Measurements from ENCODE around the gene PPIB. TPM values are rescaled to one million over a fixed set of nuclear protein-coding genes. Genes with fewer than 3 reads are reported as not detected.
"Not testable (repeated sequence)": the region's sequence is repeated elsewhere in the genome, so short reads cannot be mapped to it uniquely, and the experiment has no call there.

PPIB gene
- total RNA-seq, 5 donors from 2014 or later (not counting 1 experiment from before 2014, with no cell fraction given): 169 to 260 (median 217) TPM

DNA sequence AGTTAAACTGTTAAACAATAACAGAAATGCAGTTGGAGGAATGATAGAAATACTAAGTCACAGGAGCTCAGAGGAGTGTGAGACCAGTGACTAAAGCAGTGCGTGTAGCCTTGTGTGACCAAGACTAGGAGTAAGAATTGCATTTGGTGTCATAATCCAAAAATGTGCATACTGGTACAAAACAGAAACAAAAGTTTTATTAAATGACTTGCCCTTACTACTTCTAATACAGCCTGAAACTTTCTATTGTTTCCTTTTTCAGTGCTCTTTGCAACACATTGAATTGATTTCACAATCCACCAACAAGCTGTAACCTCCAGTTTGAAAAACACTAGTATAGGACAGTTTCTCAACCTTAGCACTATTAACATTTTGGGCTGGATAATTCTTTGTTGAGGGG is 49.9 kb downstream of the PPIB start:
- Histone ChIP-seq H3K4me3 (ENCODE audit: control insufficient read depth in 1 of 2, extremely low read depth in 1 of 2, low read length in 1 of 2) (no peak overlapping the region), H3K36me3 (ENCODE audit: control insufficient read depth in 2 of 2, extremely low read depth in 1 of 2, insufficient read depth in 1 of 2, low read length in 1 of 2) (peaks cover 8 to 51% of the 10 kb centered on the region in 2 donors), H3K4me1 (ENCODE audit: control insufficient read depth in 1 of 2, extremely low read depth in 1 of 2, insufficient read depth in 2 of 2, low read length in 2 of 2) (peaks cover 10 to 15% of the 10 kb centered on the region in 2 experiments), H3K27ac (ENCODE audit: low read length) (no peak overlapping the region), H3K27me3 (replicated peaks in 1 of 2; ENCODE audit: control insufficient read depth in 2 of 2, extremely low read depth in 1 of 2, insufficient read depth in 2 of 2, low read length in 1 of 2) (no peaks in the 10 kb centered on the region), H3K9me3 (no peaks in the 10 kb centered on the region)
- no peak overlapping the region for H3K4me3 Mint-ChIP-seq
- no peaks in the 10 kb centered on the region for H3K27me3 Mint-ChIP-seq
- CTCF ChIA-PET: no interaction called here
- ATAC-seq (replicated peaks in 1 of 4) (no peak), DNase-seq (no peak)
- no peak overlapping the region for H3K27ac Mint-ChIP-seq
- H3K9me3 Mint-ChIP-seq: no peaks in the 10 kb centered on the region
- H3K36me3 Mint-ChIP-seq: peaks cover 38% of the 10 kb centered on the region
- POLR2A ChIA-PET: no interaction called here
- no CpG with 5 or more reads among the region's 1 CpG for WGBS (ENCODE audit: insufficient coverage)
- peaks cover 26 to 40% (median 34%) of the 10 kb centered on the region in 3 donors for H3K4me1 Mint-ChIP-seq

GRCh38 chr15:64112073-64112772 is 50.6 kb downstream of the PPIB start:
- Histone ChIP-seq H3K27ac (ENCODE audit: low read length) (no peak overlapping the region), H3K27me3 (replicated peaks in 1 of 2; ENCODE audit: control insufficient read depth in 2 of 2, extremely low read depth in 1 of 2, insufficient read depth in 2 of 2, low read length in 1 of 2) (no peaks in the 10 kb centered on the region), H3K4me1 (ENCODE audit: control insufficient read depth in 1 of 2, extremely low read depth in 1 of 2, insufficient read depth in 2 of 2, low read length in 2 of 2) (peaks cover 10 to 15% of the 10 kb centered on the region in 2 experiments), H3K4me3 (ENCODE audit: control insufficient read depth in 1 of 2, extremely low read depth in 1 of 2, low read length in 1 of 2) (no peak overlapping the region), H3K9me3 (no peaks in the 10 kb centered on the region), H3K36me3 (ENCODE audit: control insufficient read depth in 2 of 2, extremely low read depth in 1 of 2, insufficient read depth in 1 of 2, low read length in 1 of 2) (peaks cover 8 to 45% of the 10 kb centered on the region in 2 donors)
- ATAC-seq (replicated peaks in 1 of 4) (no peak), DNase-seq (no peak)
- ChIA-PET CTCF (interaction anchor here in 1 of 2 donors (0.6 to 0.9 kb wide), 2 partner anchors 9 to 360 kb away, joined by 3 read pairs; no protein-coding TSS in a partner anchor), POLR2A (no interaction called here)
- Mint-ChIP-seq H3K27ac (no peak overlapping the region), H3K4me3 (no peak overlapping the region), H3K27me3 (no peaks in the 10 kb centered on the region), H3K4me1 (peaks cover 30 to 44% (median 37%) of the 10 kb centered on the region in 3 donors), H3K36me3 (peaks cover 35% of the 10 kb centered on the region), H3K9me3 (no peaks in the 10 kb centered on the region)
- 100% methylated on average over 2 of the region's 4 CpGs for WGBS (ENCODE audit: insufficient coverage)

DNA sequence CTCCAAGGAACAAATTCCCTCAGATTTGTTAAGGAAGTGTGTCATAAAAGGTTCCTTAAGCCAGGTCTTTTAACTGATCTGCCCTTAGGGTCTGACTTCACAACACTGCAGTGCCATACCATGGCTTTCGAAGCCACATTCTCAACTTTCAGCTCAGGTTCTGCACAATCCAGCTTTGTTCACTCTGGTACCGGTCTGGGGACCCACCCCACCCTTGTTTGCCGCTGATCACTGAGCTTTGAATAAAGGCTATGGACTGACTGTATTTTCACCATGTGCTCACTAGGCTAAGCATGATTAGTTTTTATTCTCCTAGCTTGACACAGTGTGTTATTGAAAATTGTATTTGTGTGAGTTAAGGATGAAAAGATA is 51.2 kb downstream of the PPIB start:
- peaks cover 10 to 15% of the 10 kb centered on the region in 2 experiments for H3K4me1 ChIP-seq (ENCODE audit: control insufficient read depth in 1 of 2, extremely low read depth in 1 of 2, insufficient read depth in 2 of 2, low read length in 2 of 2)
- CTCF ChIA-PET: interaction anchor here in 1 of 2 donors (0.6 to 1.3 kb wide), 3 partner anchors 10 to 360 kb away, joined by 3 read pairs; partner anchors contain the start of gene SNX1
- DNase-seq (no peak), ATAC-seq (replicated peaks in 1 of 4) (no peak)
- no peak overlapping the region for H3K27ac ChIP-seq (ENCODE audit: low read length)
- Mint-ChIP-seq H3K9me3 (no peaks in the 10 kb centered on the region), H3K36me3 (peaks cover 35% of the 10 kb centered on the region), H3K4me1 (peaks cover 36 to 49% (median 42%) of the 10 kb centered on the region in 3 donors), H3K4me3 (no peak overlapping the region), H3K27me3 (no peaks in the 10 kb centered on the region), H3K27ac (peak overlapping the region in 1 of 2 donors; percentile 28)
- H3K36me3 ChIP-seq (ENCODE audit: control insufficient read depth in 2 of 2, extremely low read depth in 1 of 2, insufficient read depth in 1 of 2, low read length in 1 of 2): peaks cover 8 to 39% of the 10 kb centered on the region in 2 donors
- H3K27me3 ChIP-seq (replicated peaks in 1 of 2; ENCODE audit: control insufficient read depth in 2 of 2, extremely low read depth in 1 of 2, insufficient read depth in 2 of 2, low read length in 1 of 2): no peaks in the 10 kb centered on the region
- POLR2A ChIA-PET: interaction anchor here in 1 of 2 donors (1.0 kb wide), 1 partner anchor 14 kb away, joined by 4 read pairs; no protein-coding TSS in a partner anchor
- WGBS (ENCODE audit: insufficient coverage): 100% methylated on average over 1 of the region's 3 CpGs
- no peak overlapping the region for H3K4me3 ChIP-seq (ENCODE audit: control insufficient read depth in 1 of 2, extremely low read depth in 1 of 2, low read length in 1 of 2)
- H3K9me3 ChIP-seq: no peaks in the 10 kb centered on the region

GRCh38 chr15:64110950-64111678 is 51.7 kb downstream of the PPIB start:
- Histone ChIP-seq H3K4me3 (ENCODE audit: control insufficient read depth in 1 of 2, extremely low read depth in 1 of 2, low read length in 1 of 2) (no peak overlapping the region), H3K9me3 (no peaks in the 10 kb centered on the region), H3K27ac (ENCODE audit: low read length) (peak overlapping the region; percentile 10), H3K36me3 (ENCODE audit: control insufficient read depth in 2 of 2, extremely low read depth in 1 of 2, insufficient read depth in 1 of 2, low read length in 1 of 2) (peaks cover 8 to 34% of the 10 kb centered on the region in 2 donors), H3K27me3 (replicated peaks in 1 of 2; ENCODE audit: control insufficient read depth in 2 of 2, extremely low read depth in 1 of 2, insufficient read depth in 2 of 2, low read length in 1 of 2) (no peaks in the 10 kb centered on the region), H3K4me1 (ENCODE audit: control insufficient read depth in 1 of 2, extremely low read depth in 1 of 2, insufficient read depth in 2 of 2, low read length in 2 of 2) (peaks cover 10 to 15% of the 10 kb centered on the region in 2 experiments)
- H3K4me1 Mint-ChIP-seq: peaks cover 41 to 55% (median 48%) of the 10 kb centered on the region in 3 donors
- H3K4me3 Mint-ChIP-seq: no peak overlapping the region
- H3K9me3 Mint-ChIP-seq: no peaks in the 10 kb centered on the region
- POLR2A ChIA-PET: interaction anchor here in 1 of 2 donors (0.5 to 1.0 kb wide), 2 partner anchors 13 to 376 kb away, joined by 4 read pairs; no protein-coding TSS in a partner anchor
- ATAC-seq (replicated peaks in 1 of 4) (peak; percentile 57 to 81 (median 62)), DNase-seq (peak in 1 of 35 experiments; percentile 25)
- H3K27ac Mint-ChIP-seq: peak overlapping the region; percentile 44 to 56
- CTCF ChIA-PET: interaction anchor here in 1 of 2 donors (0.9 to 1.3 kb wide), 3 partner anchors 10 to 42 kb away, joined by 3 read pairs; partner anchors contain the start of gene SNX1
- WGBS (ENCODE audit: insufficient coverage): no CpG with 5 or more reads among the region's 3 CpGs
- no peaks in the 10 kb centered on the region for H3K27me3 Mint-ChIP-seq
- peaks cover 32% of the 10 kb centered on the region for H3K36me3 Mint-ChIP-seq

DNA sequence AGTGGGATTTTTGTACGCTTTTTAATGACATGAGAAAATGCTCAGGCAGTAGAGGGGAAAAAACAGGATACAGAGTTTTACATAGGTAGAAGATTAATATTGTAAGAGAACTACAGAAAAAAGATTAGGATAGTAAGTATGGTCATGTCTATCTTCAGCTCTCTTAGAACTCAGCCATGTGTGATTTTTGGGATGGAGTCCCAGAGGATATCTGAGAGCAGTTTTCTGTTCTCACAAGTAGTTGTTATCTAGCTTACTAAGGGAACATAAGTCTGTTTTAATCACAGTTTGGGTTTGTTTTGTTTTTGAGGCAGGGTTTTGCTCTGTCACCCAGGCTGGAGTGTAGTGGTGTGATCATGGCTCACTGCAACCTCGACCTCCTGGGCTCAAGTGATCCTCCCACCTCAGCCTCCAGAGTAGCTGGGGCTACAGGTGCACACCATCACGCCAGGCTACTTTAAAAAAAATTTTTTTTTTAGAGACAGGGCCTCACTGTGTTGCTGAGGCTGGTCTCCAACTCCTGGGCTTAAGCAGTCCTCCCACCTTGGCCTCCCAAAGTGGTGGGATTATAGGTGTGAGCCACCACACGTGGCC is 52.6 kb downstream of the PPIB start:
- not testable (repeated sequence) for ATAC-seq (replicated peaks in 1 of 4); H3K27ac ChIP-seq (ENCODE audit: low read length); H3K27me3 ChIP-seq (replicated peaks in 1 of 2; ENCODE audit: control insufficient read depth in 2 of 2, extremely low read depth in 1 of 2, insufficient read depth in 2 of 2, low read length in 1 of 2); H3K27me3 Mint-ChIP-seq; H3K9me3 ChIP-seq; DNase-seq; H3K4me3 ChIP-seq (ENCODE audit: control insufficient read depth in 1 of 2, extremely low read depth in 1 of 2, low read length in 1 of 2); H3K9me3 Mint-ChIP-seq; H3K4me3 Mint-ChIP-seq
- Histone ChIP-seq H3K36me3 (ENCODE audit: control insufficient read depth in 2 of 2, extremely low read depth in 1 of 2, insufficient read depth in 1 of 2, low read length in 1 of 2) (peaks cover 8 to 26% of the 10 kb centered on the region in 2 donors), H3K4me1 (ENCODE audit: control insufficient read depth in 1 of 2, extremely low read depth in 1 of 2, insufficient read depth in 2 of 2, low read length in 2 of 2) (peaks cover 10 to 15% of the 10 kb centered on the region in 2 experiments)
- peak overlapping the region in 1 of 2 donors; percentile 56 for H3K27ac Mint-ChIP-seq
- 80% methylated on average over 2 of the region's 4 CpGs for WGBS (ENCODE audit: insufficient coverage)
- H3K4me1 Mint-ChIP-seq: peaks cover 43 to 61% (median 54%) of the 10 kb centered on the region in 3 donors
- ChIA-PET POLR2A (interaction anchor here in 1 of 2 donors (0.7 kb wide), 1 partner anchor 500 kb away, joined by 3 read pairs; no protein-coding TSS in a partner anchor), CTCF (interaction anchor here in 1 of 2 donors (1.2 to 1.3 kb wide), 2 partner anchors 14 to 43 kb away, joined by 3 read pairs; partner anchors contain the start of gene SNX1)
- H3K36me3 Mint-ChIP-seq: peaks cover 27% of the 10 kb centered on the region

DNA sequence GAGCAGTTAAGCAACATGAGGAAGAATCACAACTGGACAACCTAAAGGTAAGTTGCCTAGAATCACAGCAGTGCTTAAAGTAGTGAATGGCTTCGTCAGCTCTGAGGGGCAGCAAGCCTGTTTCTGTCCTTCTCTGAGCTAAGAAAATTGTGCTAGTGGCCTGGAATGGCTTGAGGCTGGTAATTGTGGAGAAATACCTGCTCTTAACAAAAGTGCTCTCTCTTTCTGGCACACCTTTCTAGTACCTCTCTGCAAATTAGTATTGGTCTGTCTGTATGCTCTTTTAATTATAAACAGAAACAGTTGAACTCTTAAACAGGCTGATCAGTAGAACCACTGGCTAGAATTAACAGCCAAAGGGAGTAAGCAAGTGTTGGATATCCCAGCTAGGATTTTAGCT is 55.5 kb downstream of the PPIB start:
- Mint-ChIP-seq H3K36me3 (peaks cover 11% of the 10 kb centered on the region), H3K9me3 (no peaks in the 10 kb centered on the region), H3K4me3 (no peak overlapping the region), H3K27ac (no peak overlapping the region), H3K27me3 (no peaks in the 10 kb centered on the region), H3K4me1 (peaks cover 59 to 71% (median 66%) of the 10 kb centered on the region in 3 donors)
- DNase-seq (no peak), ATAC-seq (replicated peaks in 1 of 4) (no peak)
- H3K9me3 ChIP-seq: no peaks in the 10 kb centered on the region
- H3K27ac ChIP-seq (ENCODE audit: low read length): no peak overlapping the region
- no CpG with 5 or more reads among the region's 1 CpG for WGBS (ENCODE audit: insufficient coverage)
- ChIA-PET CTCF (interaction anchor here in 1 of 2 donors (0.6 kb wide), 1 partner anchor 48 kb away, joined by 5 read pairs; no protein-coding TSS in a partner anchor), POLR2A (no interaction called here)
- H3K36me3 ChIP-seq (ENCODE audit: control insufficient read depth in 2 of 2, extremely low read depth in 1 of 2, insufficient read depth in 1 of 2, low read length in 1 of 2): peaks cover 0 to under 1% of the 10 kb centered on the region in 2 donors
- no peak overlapping the region for H3K4me3 ChIP-seq (ENCODE audit: control insufficient read depth in 1 of 2, extremely low read depth in 1 of 2, low read length in 1 of 2)
- peaks cover 10 to 17% of the 10 kb centered on the region in 2 experiments for H3K4me1 ChIP-seq (ENCODE audit: control insufficient read depth in 1 of 2, extremely low read depth in 1 of 2, insufficient read depth in 2 of 2, low read length in 2 of 2)
- H3K27me3 ChIP-seq (replicated peaks in 1 of 2; ENCODE audit: control insufficient read depth in 2 of 2, extremely low read depth in 1 of 2, insufficient read depth in 2 of 2, low read length in 1 of 2): no peaks in the 10 kb centered on the region
